ENCODE measurements around the gene NOL11. TPM values are rescaled to one million over a fixed set of nuclear protein-coding genes. Genes with fewer than 3 reads are reported as not detected.
"Not testable (repeated sequence)": the region's sequence is repeated elsewhere in the genome, so short reads cannot be mapped to it uniquely, and the experiment has no call there.

The NOL11 gene
- total and polyA plus RNA-seq, 2 of the 8 experiments (the other 6 are each of a cell fraction or from before 2014, with no cell fraction given): 58.0 to 97.2 TPM

DNA sequence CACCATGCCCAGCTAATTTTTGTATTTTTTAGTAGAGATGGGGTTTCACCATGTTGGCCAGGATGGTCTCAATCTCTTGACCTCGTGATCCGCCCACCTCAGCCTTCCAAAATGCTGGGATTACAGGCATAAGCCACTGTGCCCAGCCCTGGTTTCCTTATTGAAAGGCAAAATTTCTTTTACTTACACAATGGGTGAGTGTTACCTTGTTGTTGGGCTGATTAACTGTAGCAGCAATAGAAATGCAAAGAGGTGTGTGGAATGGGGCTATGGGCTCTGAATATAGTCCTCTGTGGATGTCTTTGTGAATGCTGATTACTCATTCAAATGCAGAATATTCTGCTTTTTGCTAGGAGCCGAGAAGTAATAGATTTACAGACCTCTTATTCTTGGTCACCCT, 34.4 kb downstream of the NOL11 start:
- not testable (repeated sequence) for H4K91ac ChIP-seq (replicated peaks; ENCODE audit: insufficient read length, low read length); H3K23ac ChIP-seq (ENCODE audit: insufficient read length); H3K79me2 ChIP-seq (ENCODE audit: control insufficient read depth in 1 of 2, insufficient read depth in 2 of 2, low read length in 2 of 2); H3K4ac ChIP-seq (replicated peaks; ENCODE audit: insufficient read length, low read depth, low read length); H3K23me2 ChIP-seq (ENCODE audit: low read depth, low read length); H2BK120ac ChIP-seq (replicated peaks; ENCODE audit: low read depth, low read length); H3K56ac ChIP-seq (replicated peaks; ENCODE audit: insufficient read length, low read depth, low read length); H4K20me1 ChIP-seq (replicated peaks in 1 of 2; ENCODE audit: control insufficient read depth in 1 of 2, insufficient read depth in 2 of 2, low read length in 2 of 2); H3K27me3 ChIP-seq (replicated peaks in 1 of 4; ENCODE audit: control insufficient read depth in 3 of 4, extremely low read depth in 1 of 4, insufficient read depth in 3 of 4, low read length in 3 of 4); H4K5ac ChIP-seq (ENCODE audit: insufficient read length, low read depth, low read length); H3K79me1 ChIP-seq (ENCODE audit: low read depth, low read length); H2BK20ac ChIP-seq (ENCODE audit: low read length); H4K8ac ChIP-seq (ENCODE audit: extremely low read depth, insufficient read depth, low read length); H2BK12ac ChIP-seq (ENCODE audit: low read depth, low read length); H3K18ac ChIP-seq (ENCODE audit: extremely low read depth, low read length); H3K9me3 ChIP-seq (ENCODE audit: insufficient read depth in 2 of 2, low read depth in 1 of 2, low read length in 1 of 2); H2AK5ac ChIP-seq (ENCODE audit: low read depth, low read length); H3K9ac ChIP-seq (replicated peaks in 1 of 4; ENCODE audit: extremely low read depth in 1 of 4, low read depth in 3 of 4, low read length in 3 of 4); FAIRE-seq; H2BK15ac ChIP-seq (ENCODE audit: low read length); H3K14ac ChIP-seq (ENCODE audit: insufficient read length); H2AFZ ChIP-seq (ENCODE audit: low read length)
- Histone ChIP-seq H3K27ac (ENCODE audit: low read depth, low read length) (peak overlapping the region; percentile 60; the same call in 1 of the 2 replicates), H3K4me2 (ENCODE audit: insufficient read depth in 1 of 2, low read depth in 2 of 2, low read length in 2 of 2) (peak overlapping the region; percentile 1 to 12; a peak in 1 of 4 replicates), H3K36me3 (ENCODE audit: control insufficient read depth in 2 of 4, insufficient read depth in 4 of 4, low read length in 3 of 4) (peaks cover 0 to 37% (median 9%) of the 10 kb centered on the region in 4 experiments; a peak in 5 of 8 replicates), H3K4me1 (replicated peaks in 1 of 4; ENCODE audit: control insufficient read depth in 3 of 4, insufficient read depth in 4 of 4, low read length in 3 of 4) (peaks cover 0 to 21% (median 18%) of the 10 kb centered on the region in 4 experiments; a peak in 6 of 7 replicates), H3K4me3 (ENCODE audit: extremely low read depth in 1 of 4, insufficient read depth in 2 of 4, low read depth in 3 of 4, low read length in 4 of 4) (peak overlapping the region in 1 of 4 experiments; percentile 22; a peak in 1 of 8 replicates), H2BK5ac (ENCODE audit: low read depth, low read length) (peak overlapping the region; percentile 96; the same call in 1 of the 2 replicates)
- WGBS, 2 experiments (ENCODE audit: extremely low coverage in 1 of 2, insufficient coverage in 1 of 2, insufficient read length in 1 of 2, insufficient replicate concordance in 2 of 2, low coverage in 1 of 2, low lambda C conversion rate in 2 of 2, missing lambda C conversion rate in 1 of 2): 3% methylated on average over 3 of the region's 3 CpGs; no CpG with 5 or more reads in 1 of the 2 experiments
- peak; percentile 38 to 63 for DNase-seq (ENCODE audit: low read depth in 1 of 2, low spot score in 2 of 2)
- POLR2A ChIA-PET (ENCODE audit: partially characterized antibody): interaction anchor here (1.1 to 2.2 kb wide), 5 partner anchors 8 to 70 kb away, joined by 3 to 8 read pairs (median 5); partner anchors contain the start of gene NOL11
- CTCF ChIA-PET (ENCODE audit: partially characterized antibody): interaction anchor here (1.4 to 3.0 kb wide), 2 partner anchors 14 to 34 kb away, joined by 3 to 9 read pairs; partner anchors contain the start of gene NOL11
- TF ChIP-seq BCL11A (IDR thresholded peaks at IDR 0.05; ENCODE audit: low read depth in 2 of 2, low read length in 2 of 2) (peak in 1 of 2 experiments; percentile 85), NANOG (IDR thresholded peaks at IDR 0.05; ENCODE audit: insufficient read depth, low read depth, low read length, poor library complexity, severe bottlenecking) (peak; percentile 85)
